ENCODE data around the gene NUFIP1.

DNA sequence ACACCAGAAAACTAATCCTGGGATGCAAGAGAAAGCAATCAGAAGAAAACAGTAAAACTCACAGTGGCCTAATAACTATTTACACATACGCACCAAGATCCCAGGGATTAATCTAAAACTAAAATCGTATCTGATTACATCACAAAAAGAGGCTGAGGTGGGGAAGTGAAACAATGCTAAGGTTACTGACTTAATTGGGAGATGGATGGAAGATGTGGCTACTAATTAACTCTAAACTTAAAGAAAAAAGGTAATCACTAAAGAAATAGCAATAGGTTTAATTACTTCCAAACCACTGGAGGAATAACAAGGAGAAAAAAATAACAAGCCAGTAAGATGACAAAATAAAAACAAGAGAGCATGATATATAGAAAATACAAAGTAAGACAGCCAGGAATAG is 50.4 kb downstream of the NUFIP1 start:
- TF ChIP-seq CTCF (conservative IDR thresholded peaks at IDR 0.05; ENCODE audit: low read depth in 2 of 2) (no peak), EZH2phosphoT487 (IDR thresholded peaks at IDR 0.05; ENCODE audit: unreplicated experiment) (no peak)
